Measurements from ENCODE around the gene SLC38A4.

The SLC38A4 gene

DNA sequence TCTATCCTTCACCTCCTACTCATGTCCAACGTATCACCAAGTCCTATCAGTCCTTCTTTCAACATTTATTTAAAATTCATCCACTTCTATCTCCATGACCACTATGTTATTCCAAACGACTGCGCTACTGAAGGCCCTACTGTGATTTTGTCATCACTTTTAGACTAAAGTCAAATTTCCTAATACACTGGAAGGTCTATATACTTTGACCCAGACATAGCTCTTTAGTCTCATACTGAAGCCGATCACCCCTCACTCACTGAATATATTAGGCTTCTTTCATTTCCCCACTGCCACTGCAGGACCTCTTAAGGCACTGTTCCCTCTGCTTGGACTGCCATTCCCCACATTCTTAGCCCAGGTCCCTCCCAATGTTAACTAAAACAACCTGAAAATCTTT lies 25.6 kb downstream of the SLC38A4 start:
- no peak overlapping the region for H3K27ac Mint-ChIP-seq
- H3K27me3 Mint-ChIP-seq = no peaks in the 10 kb centered on the region
- intact Hi-C loops (cut with micrococcal nuclease) = no loop called here
- no peaks in the 10 kb centered on the region for H3K4me1 Mint-ChIP-seq (ENCODE audit: low read depth)
- no peak overlapping the region for H3K4me3 Mint-ChIP-seq
- H3K36me3 Mint-ChIP-seq (ENCODE audit: low read depth) = no peaks in the 10 kb centered on the region
- H3K9me3 Mint-ChIP-seq = no peaks in the 10 kb centered on the region

GRCh38 chr12:46798648-46799047 lies 27.1 kb downstream of the SLC38A4 start:
- H3K27me3 Mint-ChIP-seq = no peaks in the 10 kb centered on the region
- H3K9me3 Mint-ChIP-seq = no peaks in the 10 kb centered on the region
- H3K27ac Mint-ChIP-seq = no peak overlapping the region
- H3K4me1 Mint-ChIP-seq (ENCODE audit: low read depth) = no peaks in the 10 kb centered on the region
- intact Hi-C loops (cut with micrococcal nuclease) = no loop called here
- no peaks in the 10 kb centered on the region for H3K36me3 Mint-ChIP-seq (ENCODE audit: low read depth)
- no peak overlapping the region for H3K4me3 Mint-ChIP-seq

- Mint-ChIP-seq H3K9me3 (no peaks in the 10 kb centered on the region), H3K4me3 (no peak overlapping the region), H3K36me3 (ENCODE audit: low read depth) (no peaks in the 10 kb centered on the region), H3K4me1 (ENCODE audit: low read depth) (no peaks in the 10 kb centered on the region), H3K27me3 (no peaks in the 10 kb centered on the region), H3K27ac (no peak overlapping the region)
- intact Hi-C loops (cut with micrococcal nuclease) = no loop called here
These were observed 27.7 kb downstream of the SLC38A4 start for GRCh38 chr12:46798056-46798455.

DNA sequence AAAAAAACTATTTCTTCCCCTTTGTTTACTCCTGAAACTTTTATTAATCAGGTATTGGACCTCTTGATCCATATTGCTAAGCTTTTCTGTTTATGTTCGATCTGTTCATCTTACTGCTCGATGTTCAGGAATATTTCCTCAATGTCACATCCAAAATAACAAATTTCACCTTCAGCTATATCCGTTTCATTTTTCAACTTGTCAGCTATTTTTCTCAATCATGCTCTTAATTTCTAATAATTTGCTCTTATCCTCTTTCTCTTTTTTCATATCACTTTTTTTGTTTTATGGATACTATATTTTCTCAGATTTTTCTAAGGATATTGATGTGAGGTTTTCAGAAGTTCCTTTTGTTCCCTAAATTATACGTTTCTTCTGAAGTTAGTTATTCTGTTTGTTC lies 29.8 kb downstream of the SLC38A4 start:
- Mint-ChIP-seq H3K27ac (no peak overlapping the region), H3K4me3 (no peak overlapping the region), H3K27me3 (no peaks in the 10 kb centered on the region), H3K4me1 (ENCODE audit: low read depth) (no peaks in the 10 kb centered on the region), H3K36me3 (ENCODE audit: low read depth) (no peaks in the 10 kb centered on the region), H3K9me3 (no peaks in the 10 kb centered on the region)
- intact Hi-C loops (cut with micrococcal nuclease) = no loop called here

DNA sequence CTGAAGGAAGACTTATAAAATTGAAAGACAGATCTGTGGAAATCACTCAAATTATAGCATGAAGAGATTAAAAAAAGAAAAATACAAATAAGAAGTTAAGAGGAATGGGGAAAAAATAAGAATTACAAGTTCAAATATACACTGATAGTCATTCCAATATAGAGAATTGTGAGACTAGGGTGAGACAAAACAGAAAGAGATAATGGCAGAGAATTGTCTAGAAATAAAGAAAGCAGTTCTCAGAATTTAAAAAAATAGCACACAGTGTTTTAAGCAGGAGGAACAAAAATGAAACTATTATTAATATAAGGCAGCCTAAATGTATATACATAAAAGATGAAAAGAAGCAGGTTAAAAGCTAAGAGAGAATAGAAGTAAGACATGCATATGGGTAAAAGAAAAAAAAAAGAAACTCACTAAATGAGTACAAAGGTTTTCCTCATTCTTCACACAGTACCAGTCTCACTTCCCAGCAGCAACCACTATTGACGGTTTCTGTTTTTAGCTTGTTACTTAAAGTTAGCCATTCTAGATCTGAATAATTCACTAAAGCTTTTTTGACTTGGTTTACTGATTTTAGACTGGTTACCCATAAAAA lies 31.1 kb downstream of the SLC38A4 start:
- no peak overlapping the region for H3K4me3 Mint-ChIP-seq
- no peaks in the 10 kb centered on the region for H3K4me1 Mint-ChIP-seq (ENCODE audit: low read depth)
- intact Hi-C loops (cut with micrococcal nuclease) = no loop called here
- H3K36me3 Mint-ChIP-seq (ENCODE audit: low read depth) = no peaks in the 10 kb centered on the region
- no peak overlapping the region for H3K27ac Mint-ChIP-seq
- H3K27me3 Mint-ChIP-seq = no peaks in the 10 kb centered on the region
- H3K9me3 Mint-ChIP-seq = no peaks in the 10 kb centered on the region

- Mint-ChIP-seq H3K27me3 (no peaks in the 10 kb centered on the region), H3K27ac (no peak overlapping the region), H3K36me3 (ENCODE audit: low read depth) (no peaks in the 10 kb centered on the region), H3K9me3 (no peaks in the 10 kb centered on the region), H3K4me1 (ENCODE audit: low read depth) (no peaks in the 10 kb centered on the region), H3K4me3 (no peak overlapping the region)
- intact Hi-C loops (cut with micrococcal nuclease) = no loop called here
These were observed 32.9 kb downstream of the SLC38A4 start for GRCh38 chr12:46792925-46793324.

DNA sequence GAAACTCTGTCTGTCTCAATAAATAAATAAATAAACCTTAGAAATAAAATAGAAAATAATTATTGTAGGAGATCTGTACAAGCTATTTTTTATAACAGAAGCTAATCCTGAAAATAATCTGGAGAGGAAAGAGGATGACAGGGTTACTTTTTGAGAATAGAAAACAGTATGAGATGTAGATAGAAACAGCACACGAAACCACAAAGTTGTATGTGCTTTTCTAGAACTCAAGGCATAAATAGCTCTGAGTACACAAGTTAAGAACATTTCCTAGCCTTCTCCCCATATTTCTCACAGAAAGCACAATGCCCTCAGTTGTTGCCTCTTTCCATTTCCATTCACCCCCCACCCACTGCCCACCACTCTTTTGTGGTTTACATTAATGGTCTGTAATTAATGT lies 35.7 kb downstream of the SLC38A4 start:
- intact Hi-C loops (cut with micrococcal nuclease) = no loop called here
- H3K9me3 Mint-ChIP-seq = no peaks in the 10 kb centered on the region
- H3K36me3 Mint-ChIP-seq (ENCODE audit: low read depth) = no peaks in the 10 kb centered on the region
- no peak overlapping the region for H3K27ac Mint-ChIP-seq
- H3K4me3 Mint-ChIP-seq = no peak overlapping the region
- no peaks in the 10 kb centered on the region for H3K27me3 Mint-ChIP-seq
- H3K4me1 Mint-ChIP-seq (ENCODE audit: low read depth) = no peaks in the 10 kb centered on the region

- Mint-ChIP-seq H3K27me3 (no peaks in the 10 kb centered on the region), H3K9me3 (no peaks in the 10 kb centered on the region), H3K4me1 (ENCODE audit: low read depth) (no peaks in the 10 kb centered on the region), H3K36me3 (ENCODE audit: low read depth) (no peaks in the 10 kb centered on the region), H3K4me3 (no peak overlapping the region), H3K27ac (no peak overlapping the region)
- intact Hi-C loops (cut with micrococcal nuclease) = no loop called here
These were observed 37.5 kb downstream of the SLC38A4 start for GRCh38 chr12:46788072-46788887.

GRCh38 chr12:46787496-46788055 lies 38.2 kb downstream of the SLC38A4 start:
- Mint-ChIP-seq H3K9me3 (no peaks in the 10 kb centered on the region), H3K4me3 (no peak overlapping the region), H3K4me1 (ENCODE audit: low read depth) (no peaks in the 10 kb centered on the region), H3K27me3 (no peaks in the 10 kb centered on the region), H3K27ac (no peak overlapping the region), H3K36me3 (ENCODE audit: low read depth) (no peaks in the 10 kb centered on the region)
- intact Hi-C loops (cut with micrococcal nuclease) = no loop called here

DNA sequence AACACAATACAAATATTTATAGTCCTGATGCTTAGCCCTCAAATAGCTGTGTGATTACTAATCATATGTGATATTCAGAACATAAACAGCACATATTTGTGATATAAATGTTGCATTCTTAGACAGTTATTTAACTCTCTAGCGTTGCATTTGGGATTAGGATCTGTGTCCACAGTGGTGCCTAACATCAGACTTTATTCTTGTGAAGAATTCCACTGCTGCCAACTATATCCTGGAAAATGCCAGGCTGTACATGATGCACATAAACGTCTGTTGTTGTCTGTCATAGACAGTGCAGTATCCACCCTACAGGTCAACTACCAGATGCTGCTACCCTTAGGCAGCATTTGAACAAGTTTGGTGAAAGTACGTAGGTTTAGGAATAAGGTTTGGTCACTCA lies 39.0 kb downstream of the SLC38A4 start:
- no peak overlapping the region for H3K4me3 Mint-ChIP-seq
- H3K36me3 Mint-ChIP-seq (ENCODE audit: low read depth) = no peaks in the 10 kb centered on the region
- H3K27ac Mint-ChIP-seq = no peak overlapping the region
- H3K4me1 Mint-ChIP-seq (ENCODE audit: low read depth) = no peaks in the 10 kb centered on the region
- no peaks in the 10 kb centered on the region for H3K27me3 Mint-ChIP-seq
- intact Hi-C loops (cut with micrococcal nuclease) = no loop called here
- no peaks in the 10 kb centered on the region for H3K9me3 Mint-ChIP-seq

DNA sequence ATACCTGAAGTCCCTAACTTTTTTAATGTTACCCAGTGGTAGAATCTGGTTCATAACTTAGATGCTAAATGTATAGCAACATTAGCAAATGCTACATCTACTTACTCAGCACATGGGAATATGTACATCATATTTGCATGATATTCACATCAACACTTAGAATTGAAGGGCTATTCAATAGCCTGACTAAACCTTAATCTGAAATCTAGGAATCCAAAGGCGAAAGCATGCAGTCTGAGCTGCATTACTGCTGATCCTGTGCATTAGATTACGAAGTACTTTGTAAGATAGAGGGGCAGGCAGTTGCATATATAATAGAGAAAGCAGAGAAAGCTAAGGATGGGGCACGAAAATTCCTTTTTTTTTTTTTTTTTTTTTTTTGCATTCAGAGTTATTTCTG lies 40.4 kb downstream of the SLC38A4 start:
- no peaks in the 10 kb centered on the region for H3K9me3 Mint-ChIP-seq

DNA sequence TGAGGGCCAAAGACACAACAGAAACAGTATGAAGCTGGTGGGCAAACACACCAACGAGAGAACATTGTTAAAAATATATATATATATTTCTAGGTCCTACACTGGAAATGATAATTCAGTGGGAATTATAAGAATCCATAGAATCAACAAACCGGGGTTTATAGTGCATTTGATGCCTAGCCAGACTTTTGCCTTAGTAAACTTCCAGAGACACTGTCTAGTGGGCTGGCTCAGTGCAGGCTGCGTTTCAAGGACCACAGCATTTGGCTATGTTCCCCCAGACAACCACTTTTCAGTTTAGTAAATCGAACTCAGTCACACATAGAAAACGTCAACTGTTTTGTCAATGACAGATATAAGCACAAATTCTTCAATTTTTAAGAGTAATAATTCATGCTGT lies 41.9 kb downstream of the SLC38A4 start:
- no peak overlapping the region for H3K4me3 Mint-ChIP-seq
- H3K36me3 Mint-ChIP-seq (ENCODE audit: low read depth) = no peaks in the 10 kb centered on the region
- intact Hi-C loops (cut with micrococcal nuclease) = no loop called here
- H3K27ac Mint-ChIP-seq = no peak overlapping the region
- no peaks in the 10 kb centered on the region for H3K27me3 Mint-ChIP-seq
- no peaks in the 10 kb centered on the region for H3K4me1 Mint-ChIP-seq (ENCODE audit: low read depth)
- no peaks in the 10 kb centered on the region for H3K9me3 Mint-ChIP-seq

More for the DNA sequence above, 40.4 kb downstream of the SLC38A4 start:
- Mint-ChIP-seq H3K27ac (no peak overlapping the region), H3K4me3 (no peak overlapping the region), H3K27me3 (no peaks in the 10 kb centered on the region), H3K4me1 (ENCODE audit: low read depth) (no peaks in the 10 kb centered on the region), H3K36me3 (ENCODE audit: low read depth) (no peaks in the 10 kb centered on the region)
- intact Hi-C loops (cut with micrococcal nuclease) = no loop called here

DNA sequence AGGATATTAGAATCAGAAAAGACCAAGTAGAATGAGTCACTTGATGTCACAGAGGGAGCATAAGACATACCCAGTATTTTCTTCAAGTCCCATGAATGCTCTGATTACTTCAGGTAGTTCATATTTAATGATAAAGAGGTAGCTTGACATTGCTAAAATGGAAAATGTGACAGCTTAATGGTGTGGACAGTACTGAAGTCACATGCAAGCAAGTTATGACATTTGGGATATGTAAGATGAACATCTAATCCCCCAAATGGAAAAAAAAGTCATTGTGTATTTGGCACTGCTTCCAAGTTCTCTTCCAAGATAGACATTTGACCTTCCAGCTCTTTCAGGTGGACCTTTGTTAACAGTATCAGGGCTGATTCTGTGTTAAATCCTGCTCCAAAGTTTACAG lies 45.9 kb downstream of the SLC38A4 start:
- Mint-ChIP-seq H3K27me3 (no peaks in the 10 kb centered on the region), H3K9me3 (no peaks in the 10 kb centered on the region), H3K4me3 (no peak overlapping the region), H3K4me1 (ENCODE audit: low read depth) (no peaks in the 10 kb centered on the region), H3K36me3 (ENCODE audit: low read depth) (no peaks in the 10 kb centered on the region), H3K27ac (no peak overlapping the region)
- intact Hi-C loops (cut with micrococcal nuclease) = no loop called here

DNA sequence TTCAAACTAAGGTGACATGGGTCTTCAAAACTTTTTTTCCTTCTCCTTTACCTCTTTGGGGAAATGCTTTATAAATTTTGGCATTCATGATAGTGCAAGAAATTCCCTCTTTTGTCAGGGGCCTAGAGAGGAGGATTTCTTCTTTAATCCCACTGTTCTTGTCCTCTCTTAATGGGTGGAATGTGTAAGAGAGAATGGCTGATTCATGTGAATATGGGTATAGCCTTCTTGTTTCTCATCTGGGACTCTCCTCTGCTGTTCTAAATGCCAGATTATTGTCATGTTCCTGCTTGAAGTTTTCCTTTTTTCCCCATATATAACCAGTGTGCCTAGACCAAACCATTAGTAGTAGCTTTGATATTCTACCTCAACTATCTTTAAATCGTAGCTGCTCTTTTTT lies 46.7 kb downstream of the SLC38A4 start:
- no peaks in the 10 kb centered on the region for H3K9me3 Mint-ChIP-seq
- intact Hi-C loops (cut with micrococcal nuclease) = no loop called here
- no peak overlapping the region for H3K27ac Mint-ChIP-seq
- no peaks in the 10 kb centered on the region for H3K4me1 Mint-ChIP-seq (ENCODE audit: low read depth)
- no peak overlapping the region for H3K4me3 Mint-ChIP-seq
- H3K27me3 Mint-ChIP-seq = no peaks in the 10 kb centered on the region
- no peaks in the 10 kb centered on the region for H3K36me3 Mint-ChIP-seq (ENCODE audit: low read depth)

Measured in dendritic cell treated with granulocyte-macrophage colony-stimulating factor and Interleukin-4, amounts not matched to agents 40 ng/mL and 50 ng/mL, for 4 days (primary cell).